ENCODE data around the gene TBC1D22A. TPM values are rescaled to one million over a fixed set of nuclear protein-coding genes. Genes with fewer than 3 reads are reported as not detected.

The TBC1D22A gene
- total RNA-seq, 1 donor from 2014 or later, result 41.0 TPM

GRCh38 chr22:46895753-46896152, 133.3 kb downstream of the TBC1D22A start:
- Mint-ChIP-seq H3K9me3 (no peaks in the 10 kb centered on the region), H3K36me3 (ENCODE audit: low read depth) (peaks cover 40% of the 10 kb centered on the region), H3K27ac (no peak overlapping the region), H3K4me1 (peaks cover 5% of the 10 kb centered on the region), H3K4me3 (no peak overlapping the region), H3K27me3 (no peaks in the 10 kb centered on the region)
- no peak for DNase-seq
- intact Hi-C loops (cut with micrococcal nuclease), result no loop called here

DNA sequence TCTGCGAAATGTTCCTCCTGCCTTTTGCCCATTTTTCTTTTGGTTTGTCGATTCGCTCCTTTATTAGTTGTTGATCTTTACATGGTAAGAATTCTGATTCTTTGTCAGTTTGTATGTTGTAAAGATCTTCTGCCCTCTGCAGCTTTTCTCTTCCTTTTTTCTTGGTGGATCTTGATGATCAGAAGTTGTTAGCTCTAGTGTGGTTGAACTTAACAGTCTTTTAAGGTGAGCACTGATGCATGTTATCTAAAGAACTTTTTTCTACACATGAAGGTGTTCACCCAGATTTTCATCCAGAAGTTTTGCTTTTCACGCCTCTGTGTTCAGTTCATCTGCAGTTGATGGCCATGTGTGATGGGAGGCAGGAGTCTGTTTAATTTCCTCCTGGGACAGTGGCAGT, 133.7 kb downstream of the TBC1D22A start:
- H3K9me3 Mint-ChIP-seq, result no peaks in the 10 kb centered on the region
- no peak overlapping the region for H3K4me3 Mint-ChIP-seq
- no peaks in the 10 kb centered on the region for H3K27me3 Mint-ChIP-seq
- intact Hi-C loops (cut with micrococcal nuclease), result no loop called here
- DNase-seq, result no peak
- H3K4me1 Mint-ChIP-seq, result peaks cover 5% of the 10 kb centered on the region
- peaks cover 40% of the 10 kb centered on the region for H3K36me3 Mint-ChIP-seq (ENCODE audit: low read depth)
- H3K27ac Mint-ChIP-seq, result peak overlapping the region; percentile 22

GRCh38 chr22:46896568-46897245, 134.3 kb downstream of the TBC1D22A start:
- H3K27ac Mint-ChIP-seq, result no peak overlapping the region
- H3K27me3 Mint-ChIP-seq, result no peaks in the 10 kb centered on the region
- H3K9me3 Mint-ChIP-seq, result no peaks in the 10 kb centered on the region
- no peak overlapping the region for H3K4me3 Mint-ChIP-seq
- peaks cover 5% of the 10 kb centered on the region for H3K4me1 Mint-ChIP-seq
- peaks cover 37% of the 10 kb centered on the region for H3K36me3 Mint-ChIP-seq (ENCODE audit: low read depth)
- intact Hi-C loops (cut with micrococcal nuclease), result no loop called here
- DNase-seq, result no peak

- H3K27me3 Mint-ChIP-seq, result no peaks in the 10 kb centered on the region
- H3K36me3 Mint-ChIP-seq (ENCODE audit: low read depth), result peaks cover 36% of the 10 kb centered on the region
- intact Hi-C loops (cut with micrococcal nuclease), result no loop called here
- H3K27ac Mint-ChIP-seq, result no peak overlapping the region
- peaks cover 5% of the 10 kb centered on the region for H3K4me1 Mint-ChIP-seq
- H3K9me3 Mint-ChIP-seq, result no peaks in the 10 kb centered on the region
- H3K4me3 Mint-ChIP-seq, result no peak overlapping the region
- no peak for DNase-seq
Measured at GRCh38 chr22:46897246-46897623, 134.8 kb downstream of the TBC1D22A start.

GRCh38 chr22:46900549-46900948, 138.1 kb downstream of the TBC1D22A start:
- no peak overlapping the region for H3K4me3 Mint-ChIP-seq
- H3K9me3 Mint-ChIP-seq, result no peaks in the 10 kb centered on the region
- H3K27ac Mint-ChIP-seq, result no peak overlapping the region
- intact Hi-C loops (cut with micrococcal nuclease), result no loop called here
- no peak for DNase-seq
- H3K4me1 Mint-ChIP-seq, result peaks cover 5% of the 10 kb centered on the region
- peaks cover 27% of the 10 kb centered on the region for H3K36me3 Mint-ChIP-seq (ENCODE audit: low read depth)
- H3K27me3 Mint-ChIP-seq, result no peaks in the 10 kb centered on the region

DNA sequence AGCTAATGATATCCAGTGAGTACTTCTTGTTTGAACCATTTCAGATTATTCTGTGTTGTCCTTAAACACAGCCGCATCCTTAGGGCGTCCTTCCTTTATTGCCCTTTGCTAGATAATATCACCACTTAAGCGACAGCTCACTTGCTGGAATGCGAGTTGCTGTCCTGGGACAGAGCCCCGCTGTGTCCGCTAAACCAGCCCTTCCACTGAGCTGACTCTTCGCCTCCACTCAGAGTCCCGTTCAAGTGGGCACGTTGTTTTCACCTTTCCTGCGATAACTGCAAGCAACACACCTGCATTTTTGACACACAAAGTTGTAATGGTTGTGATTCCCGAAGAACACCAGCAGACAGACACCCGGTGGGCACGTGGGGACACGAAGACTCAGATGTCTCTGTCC, 140.0 kb downstream of the TBC1D22A start:
- Mint-ChIP-seq H3K4me1 (peaks cover 3% of the 10 kb centered on the region), H3K27ac (no peak overlapping the region), H3K4me3 (no peak overlapping the region), H3K27me3 (no peaks in the 10 kb centered on the region), H3K9me3 (no peaks in the 10 kb centered on the region), H3K36me3 (ENCODE audit: low read depth) (peaks cover 10% of the 10 kb centered on the region)
- no peak for DNase-seq
- intact Hi-C loops (cut with micrococcal nuclease), result no loop called here

GRCh38 chr22:46902998-46903916, 140.8 kb downstream of the TBC1D22A start:
- Mint-ChIP-seq H3K9me3 (no peaks in the 10 kb centered on the region), H3K27me3 (no peaks in the 10 kb centered on the region), H3K4me1 (peaks cover 3% of the 10 kb centered on the region), H3K27ac (no peak overlapping the region), H3K36me3 (ENCODE audit: low read depth) (peaks cover 8% of the 10 kb centered on the region), H3K4me3 (no peak overlapping the region)
- no peak for DNase-seq
- intact Hi-C loops (cut with micrococcal nuclease), result no loop called here

- H3K27ac Mint-ChIP-seq, result no peak overlapping the region
- DNase-seq, result no peak
- H3K36me3 Mint-ChIP-seq (ENCODE audit: low read depth), result peaks cover 2% of the 10 kb centered on the region
- intact Hi-C loops (cut with micrococcal nuclease), result no loop called here
- H3K27me3 Mint-ChIP-seq, result no peaks in the 10 kb centered on the region
- peaks cover 2% of the 10 kb centered on the region for H3K4me1 Mint-ChIP-seq
- no peak overlapping the region for H3K4me3 Mint-ChIP-seq
- no peaks in the 10 kb centered on the region for H3K9me3 Mint-ChIP-seq
Measured at GRCh38 chr22:46905415-46905814, 143.0 kb downstream of the TBC1D22A start.

GRCh38 chr22:46905834-46906233, 143.4 kb downstream of the TBC1D22A start:
- Mint-ChIP-seq H3K36me3 (ENCODE audit: low read depth) (no peaks in the 10 kb centered on the region), H3K4me1 (no peaks in the 10 kb centered on the region), H3K9me3 (no peaks in the 10 kb centered on the region), H3K27me3 (no peaks in the 10 kb centered on the region), H3K4me3 (no peak overlapping the region), H3K27ac (no peak overlapping the region)
- intact Hi-C loops (cut with micrococcal nuclease), result no loop called here
- DNase-seq, result no peak

DNA sequence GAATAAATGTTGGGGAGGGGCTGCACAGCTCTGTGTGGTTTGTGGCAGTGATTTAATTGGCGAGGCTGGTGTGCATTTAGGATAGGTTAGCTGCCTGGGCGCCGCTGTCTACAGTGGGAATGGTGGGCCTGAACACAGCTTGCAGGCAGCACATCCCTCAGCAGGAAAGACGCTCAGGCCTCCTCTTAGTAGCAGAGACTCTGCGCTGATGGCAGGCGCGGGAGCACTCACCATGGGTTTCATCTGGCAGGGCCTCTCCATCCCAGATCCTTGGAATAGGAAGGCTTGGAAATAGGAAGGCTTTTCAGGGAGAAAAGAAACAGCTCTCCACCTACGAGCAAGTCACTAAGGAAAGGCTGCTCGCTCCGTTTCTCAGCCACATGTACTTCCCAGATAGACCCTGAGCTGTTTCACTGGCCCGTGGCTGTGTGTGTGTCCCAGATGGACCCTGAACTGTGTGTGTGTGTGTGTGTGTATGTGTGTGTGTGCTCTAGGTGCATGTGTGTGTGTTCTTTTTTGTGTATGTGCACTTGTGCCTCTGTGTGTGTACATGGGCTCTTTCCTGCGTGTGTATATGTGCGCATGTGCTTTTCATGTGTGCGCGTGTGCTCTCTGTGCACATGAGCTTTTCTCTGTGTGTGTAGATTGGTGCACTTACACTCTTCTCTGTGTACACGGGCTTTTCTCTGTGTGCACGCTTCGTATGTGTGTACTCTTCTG, 144.0 kb downstream of the TBC1D22A start:
- H3K4me1 Mint-ChIP-seq, result no peaks in the 10 kb centered on the region
- intact Hi-C loops (cut with micrococcal nuclease), result no loop called here
- no peaks in the 10 kb centered on the region for H3K9me3 Mint-ChIP-seq
- no peaks in the 10 kb centered on the region for H3K36me3 Mint-ChIP-seq (ENCODE audit: low read depth)
- no peak overlapping the region for H3K27ac Mint-ChIP-seq
- no peak for DNase-seq
- no peaks in the 10 kb centered on the region for H3K27me3 Mint-ChIP-seq
- H3K4me3 Mint-ChIP-seq, result no peak overlapping the region

DNA sequence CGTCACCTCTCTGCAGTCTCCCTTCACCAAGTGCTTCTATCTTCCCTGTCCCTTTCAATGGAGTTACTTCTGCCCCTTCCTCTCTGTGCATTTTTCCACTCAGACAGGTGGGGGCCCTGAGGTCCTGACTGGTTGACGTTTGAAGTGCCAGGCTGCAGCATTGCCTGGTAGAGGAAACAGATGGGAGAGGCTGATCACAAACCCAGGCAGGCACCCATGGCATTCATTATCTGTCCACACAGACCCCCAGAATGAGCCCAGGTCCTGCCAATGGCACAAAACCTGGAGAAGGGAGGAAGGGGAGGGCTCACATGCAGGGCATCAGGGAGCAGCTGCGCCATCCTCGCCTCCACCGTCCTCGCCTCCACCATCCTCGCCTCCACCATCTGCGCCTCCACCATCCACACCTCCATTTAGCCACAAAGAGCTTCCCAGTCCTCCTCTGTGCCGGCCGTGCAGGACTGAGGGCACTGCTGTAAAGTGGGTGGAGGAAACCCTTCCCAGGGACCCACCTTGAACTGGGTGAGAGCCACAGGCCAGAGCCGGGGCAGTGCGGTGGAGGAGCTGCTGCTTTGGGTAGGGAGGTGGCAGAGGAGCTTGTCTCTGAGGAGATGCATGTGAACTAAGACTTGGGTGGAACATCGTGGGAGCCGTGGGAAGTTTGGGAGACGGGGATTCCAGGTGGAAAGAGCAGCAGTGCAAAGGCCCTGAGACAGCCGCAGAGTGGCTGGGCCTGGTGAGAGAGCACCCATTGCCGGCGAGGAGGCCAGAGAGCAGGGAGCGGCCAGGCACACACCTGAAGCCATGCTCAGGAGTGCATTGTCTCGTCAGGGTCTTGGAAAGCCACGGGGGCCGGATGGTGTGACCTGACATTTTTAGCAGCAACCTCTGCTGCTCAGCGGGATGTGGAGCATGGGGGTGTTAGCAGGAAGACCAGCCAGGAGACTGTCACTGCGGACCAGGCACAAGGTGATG, 145.1 kb downstream of the TBC1D22A start:
- no peaks in the 10 kb centered on the region for H3K4me1 Mint-ChIP-seq
- no peaks in the 10 kb centered on the region for H3K27me3 Mint-ChIP-seq
- intact Hi-C loops (cut with micrococcal nuclease), result no loop called here
- no peak overlapping the region for H3K27ac Mint-ChIP-seq
- H3K4me3 Mint-ChIP-seq, result no peak overlapping the region
- no peaks in the 10 kb centered on the region for H3K9me3 Mint-ChIP-seq
- DNase-seq, result no peak
- peaks cover 2% of the 10 kb centered on the region for H3K36me3 Mint-ChIP-seq (ENCODE audit: low read depth)

DNA sequence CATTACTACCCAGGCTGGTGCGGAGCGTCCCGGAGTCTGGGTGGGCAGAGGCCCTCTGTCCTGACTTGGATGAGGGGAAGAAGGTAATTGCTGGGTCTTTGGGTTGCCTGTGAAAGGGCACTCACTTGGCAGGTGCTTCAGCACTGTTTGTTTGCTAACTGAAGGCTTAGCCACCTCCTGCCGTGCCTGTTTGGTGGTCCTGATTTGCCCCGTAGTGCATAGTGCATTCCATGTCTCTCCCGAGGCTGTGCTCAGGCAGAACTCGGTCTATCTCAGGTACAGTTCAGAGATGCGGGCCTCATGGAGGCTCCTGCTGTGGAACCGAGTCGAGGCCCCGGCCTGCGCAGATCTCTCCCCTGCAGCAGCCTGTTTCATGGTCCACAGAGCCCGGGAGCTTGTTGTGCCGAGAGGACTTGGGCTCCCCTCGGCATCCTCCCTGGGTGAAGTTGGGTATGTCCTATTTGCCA, 146.2 kb downstream of the TBC1D22A start:
- no peak overlapping the region for H3K4me3 Mint-ChIP-seq
- H3K27ac Mint-ChIP-seq, result no peak overlapping the region
- no peaks in the 10 kb centered on the region for H3K4me1 Mint-ChIP-seq
- no peak for DNase-seq
- peaks cover 6% of the 10 kb centered on the region for H3K36me3 Mint-ChIP-seq (ENCODE audit: low read depth)
- intact Hi-C loops (cut with micrococcal nuclease), result no loop called here
- no peaks in the 10 kb centered on the region for H3K27me3 Mint-ChIP-seq
- H3K9me3 Mint-ChIP-seq, result no peaks in the 10 kb centered on the region

Data from activated CD4-positive, alpha-beta T cell treated with anti-CD3 and anti-CD28 coated beads, Interleukin-2, amount 10 ng/mL, durations not matched to agents 24 days and 14 days (primary cell).